Glutamatergic neuron (in vitro differentiated cells): ENCODE results near the gene ZNF557. TPM values are rescaled to one million over a fixed set of nuclear protein-coding genes. Genes with fewer than 3 reads are reported as not detected.

Source experiments
- DNase-seq: peaks from one replicate; pipeline ENCODE4 v3.0.0; 2022
- H3K27ac Mint-ChIP-seq: one replicate; pipeline ENCODE4 v1.8.0; 2020; ENCODE audit warnings: mild to moderate bottlenecking, mixed read lengths, inconsistent platforms; ENCODE audit not compliant: unreplicated experiment
- H3K27me3 Mint-ChIP-seq: one replicate; pipeline ENCODE4 v1.8.0; 2020; ENCODE audit warnings: mild to moderate bottlenecking, moderate library complexity, mixed read lengths, inconsistent platforms; ENCODE audit not compliant: unreplicated experiment
- H3K36me3 Mint-ChIP-seq: one replicate; pipeline ENCODE4 v1.8.0; 2020; ENCODE audit warnings: mild to moderate bottlenecking, mixed read lengths, inconsistent platforms; ENCODE audit not compliant: unreplicated experiment
- H3K4me1 Mint-ChIP-seq: one replicate; pipeline ENCODE4 v1.8.0; 2020; ENCODE audit warnings: mild to moderate bottlenecking, low read depth, mixed read lengths, inconsistent platforms; ENCODE audit not compliant: unreplicated experiment
- H3K4me3 Mint-ChIP-seq: one replicate; pipeline ENCODE4 v1.8.0; 2020; ENCODE audit warnings: mild to moderate bottlenecking, mixed read lengths, inconsistent platforms; ENCODE audit not compliant: unreplicated experiment
- H3K9me3 Mint-ChIP-seq: one replicate; pipeline ENCODE4 v1.8.0; 2020; ENCODE audit warnings: mild to moderate bottlenecking, moderate library complexity, mixed read lengths, inconsistent platforms; ENCODE audit not compliant: unreplicated experiment
- CTCF ChIP-seq: fragments of 200-600 bp; sonication (generic); IDR thresholded peaks from one replicate; pipeline ENCODE4 v1.5.0; 2021; ENCODE audit not compliant: partially characterized antibody, unreplicated experiment
- total RNA-seq: library from RNA; stranded (reverse); fragmentation: NEBNext Ultra II Directional; extraction: Animal tissue kit (Norgen Biotek cat#: 25700); gene quantifications from one replicate; pipeline ENCODE4 v1.2.1, GENCODE V29; 2021; ENCODE audit not compliant: unreplicated experiment

The ZNF557 gene
- total RNA-seq, 1 donor from 2014 or later, result 13.7 TPM

- DNase-seq, result no peak
- H3K27ac Mint-ChIP-seq, result no peak overlapping the region
- no peak overlapping the region for H3K4me3 Mint-ChIP-seq
- no peaks in the 10 kb centered on the region for H3K36me3 Mint-ChIP-seq
- H3K9me3 Mint-ChIP-seq, result no peaks in the 10 kb centered on the region
- H3K27me3 Mint-ChIP-seq, result no peaks in the 10 kb centered on the region
- H3K4me1 Mint-ChIP-seq, result no peaks in the 10 kb centered on the region
- no peak for TF ChIP-seq CTCF
Measured at GRCh38 chr19:7106711-7107657, 37.5 kb downstream of the ZNF557 start.

GRCh38 chr19:7109678-7110289 is 40.3 kb downstream of the ZNF557 start:
- Mint-ChIP-seq H3K4me1 (no peaks in the 10 kb centered on the region), H3K9me3 (peaks cover 1% of the 10 kb centered on the region), H3K27ac (no peak overlapping the region), H3K36me3 (no peaks in the 10 kb centered on the region), H3K27me3 (no peaks in the 10 kb centered on the region), H3K4me3 (no peak overlapping the region)
- TF ChIP-seq CTCF, result no peak
- no peak for DNase-seq

GRCh38 chr19:7112675-7113074 is 43.2 kb downstream of the ZNF557 start:
- Mint-ChIP-seq H3K9me3 (peaks cover 1% of the 10 kb centered on the region), H3K36me3 (no peaks in the 10 kb centered on the region), H3K4me1 (no peaks in the 10 kb centered on the region), H3K27me3 (no peaks in the 10 kb centered on the region), H3K27ac (no peak overlapping the region), H3K4me3 (no peak overlapping the region)
- no peak for TF ChIP-seq CTCF
- no peak for DNase-seq

- Mint-ChIP-seq H3K27me3 (no peaks in the 10 kb centered on the region), H3K4me1 (no peaks in the 10 kb centered on the region), H3K4me3 (no peak overlapping the region), H3K27ac (no peak overlapping the region), H3K36me3 (no peaks in the 10 kb centered on the region), H3K9me3 (peaks cover 1% of the 10 kb centered on the region)
- no peak for TF ChIP-seq CTCF
- DNase-seq, result no peak
Measured at GRCh38 chr19:7113233-7113632, 43.7 kb downstream of the ZNF557 start.

GRCh38 chr19:7115721-7116120 is 46.2 kb downstream of the ZNF557 start:
- Mint-ChIP-seq H3K9me3 (peaks cover 1% of the 10 kb centered on the region), H3K27ac (no peak overlapping the region), H3K36me3 (peaks cover 3% of the 10 kb centered on the region), H3K4me1 (no peaks in the 10 kb centered on the region), H3K4me3 (no peak overlapping the region), H3K27me3 (peaks cover 4% of the 10 kb centered on the region)
- no peak for TF ChIP-seq CTCF
- DNase-seq, result no peak
